Activated CD8-positive, alpha-beta memory T cell treated with anti-CD3 and anti-CD28 coated beads, Interleukin-2, amount 50 U/mL, for 48 hours (primary cell): Measurements from ENCODE around the gene SPIN1.

ENCODE experiments used
- DNase-seq: peaks from one replicate; pipeline ENCODE4 v3.0.0-alpha.2; 2020

Gene SPIN1

GRCh38 chr9:88388886-88389605 is 802 bp downstream of the SPIN1 start:
- DNase-seq, result peak; percentile 70

- no peak for DNase-seq
Measured at GRCh38 chr9:88390371-88390990, 2.2 kb downstream of the SPIN1 start.

- DNase-seq, result no peak
Measured at GRCh38 chr9:88391236-88391635, 3.0 kb downstream of the SPIN1 start.

- no peak for DNase-seq
Measured at GRCh38 chr9:88391921-88392320, 3.7 kb downstream of the SPIN1 start.

GRCh38 chr9:88392549-88392948 is 4.3 kb downstream of the SPIN1 start:
- no peak for DNase-seq

GRCh38 chr9:88396836-88397577 is 8.8 kb downstream of the SPIN1 start:
- no peak for DNase-seq

- DNase-seq, result no peak
Measured at GRCh38 chr9:88398016-88398415, 9.8 kb downstream of the SPIN1 start.

- DNase-seq, result no peak
Measured at GRCh38 chr9:88399966-88400365, 11.7 kb downstream of the SPIN1 start.

- no peak for DNase-seq
Measured at GRCh38 chr9:88403340-88403739, 15.1 kb downstream of the SPIN1 start.

- DNase-seq, result no peak
Measured at GRCh38 chr9:88406051-88406450, 17.8 kb downstream of the SPIN1 start.

- no peak for DNase-seq
Measured at GRCh38 chr9:88411471-88411870, 23.2 kb downstream of the SPIN1 start.

GRCh38 chr9:88414298-88414697 is 26.1 kb downstream of the SPIN1 start:
- DNase-seq, result no peak

GRCh38 chr9:88418025-88418424 is 29.8 kb downstream of the SPIN1 start:
- no peak for DNase-seq

- DNase-seq, result peak; percentile 54
Measured at GRCh38 chr9:88418715-88419540, 30.7 kb downstream of the SPIN1 start.

GRCh38 chr9:88420227-88420626 is 32.0 kb downstream of the SPIN1 start:
- DNase-seq, result no peak

- DNase-seq, result no peak
Measured at GRCh38 chr9:88421348-88421747, 33.1 kb downstream of the SPIN1 start.

- no peak for DNase-seq
Measured at GRCh38 chr9:88425538-88425950, 37.3 kb downstream of the SPIN1 start.

- no peak for DNase-seq
Measured at GRCh38 chr9:88426651-88427050, 38.4 kb downstream of the SPIN1 start.

GRCh38 chr9:88429595-88430430 is 41.6 kb downstream of the SPIN1 start:
- no peak for DNase-seq

GRCh38 chr9:88433583-88434255 is 45.5 kb downstream of the SPIN1 start:
- DNase-seq, result no peak

GRCh38 chr9:88435336-88435735 is 47.1 kb downstream of the SPIN1 start:
- no peak for DNase-seq

GRCh38 chr9:88436379-88436778 is 48.1 kb downstream of the SPIN1 start:
- no peak for DNase-seq
